GM12892 (cell line): Measurements from ENCODE around the gene MTMR8.

Source experiments
- POLR2A ChIP-seq: IDR thresholded peaks from 2 replicates; pipeline ENCODE4 v1.6.1; 2011; ENCODE audit warnings: low read depth, low read length, control low read depth
- POLR2AphosphoS5 ChIP-seq: IDR thresholded peaks from 2 replicates; pipeline ENCODE4 v1.6.1; 2011; ENCODE audit warnings: low read depth, low read length, control low read depth
- TAF1 ChIP-seq: IDR thresholded peaks from 2 replicates; pipeline ENCODE4 v1.6.1; 2011; ENCODE audit warnings: low read depth, mild to moderate bottlenecking, control low read depth, low read length, borderline replicate concordance

- TF ChIP-seq POLR2AphosphoS5 (no peak), POLR2A (no peak), TAF1 (no peak)
Observed at GRCh38 chrX:64350047-64350446, 45.2 kb downstream of the MTMR8 start.
